HuH-7.5 (cell line): ENCODE measurements around the gene TH.
"Not testable (repeated sequence)": the region's sequence is repeated elsewhere in the genome, so short reads cannot be mapped to it uniquely, and the experiment has no call there.

Experiments
- DNase-seq: peaks from one replicate; pipeline ENCODE4 v3.0.0; 2011; ENCODE audit warnings: low spot score

Gene TH

GRCh38 chr11:2129699-2130366 lies 41.8 kb downstream of the TH start:
- no peak for DNase-seq

DNA sequence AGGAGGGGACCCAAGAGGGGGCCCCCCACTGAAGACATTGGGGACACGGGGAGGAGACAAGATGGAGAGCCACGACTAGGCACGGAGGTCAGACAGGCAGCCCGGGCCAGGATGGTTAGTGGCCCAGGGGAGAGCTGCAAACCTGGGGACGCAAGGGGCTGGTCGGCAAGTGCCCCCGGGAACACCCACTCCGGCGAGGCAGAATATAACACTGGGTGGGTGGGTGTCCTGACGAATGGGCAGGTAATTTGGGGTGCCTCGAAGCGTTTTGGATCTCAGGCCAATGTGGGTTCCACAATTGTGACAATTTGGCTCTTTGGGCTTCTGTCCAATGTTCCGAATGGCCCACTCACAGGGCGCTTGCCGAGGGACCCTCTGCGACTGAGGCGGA lies 42.3 kb downstream of the TH start:
- DNase-seq = no peak

- no peak for DNase-seq
Measured at GRCh38 chr11:2128511-2129307, 42.9 kb downstream of the TH start.

- no peak for DNase-seq
Measured at GRCh38 chr11:2128130-2128510, 43.5 kb downstream of the TH start.

DNA sequence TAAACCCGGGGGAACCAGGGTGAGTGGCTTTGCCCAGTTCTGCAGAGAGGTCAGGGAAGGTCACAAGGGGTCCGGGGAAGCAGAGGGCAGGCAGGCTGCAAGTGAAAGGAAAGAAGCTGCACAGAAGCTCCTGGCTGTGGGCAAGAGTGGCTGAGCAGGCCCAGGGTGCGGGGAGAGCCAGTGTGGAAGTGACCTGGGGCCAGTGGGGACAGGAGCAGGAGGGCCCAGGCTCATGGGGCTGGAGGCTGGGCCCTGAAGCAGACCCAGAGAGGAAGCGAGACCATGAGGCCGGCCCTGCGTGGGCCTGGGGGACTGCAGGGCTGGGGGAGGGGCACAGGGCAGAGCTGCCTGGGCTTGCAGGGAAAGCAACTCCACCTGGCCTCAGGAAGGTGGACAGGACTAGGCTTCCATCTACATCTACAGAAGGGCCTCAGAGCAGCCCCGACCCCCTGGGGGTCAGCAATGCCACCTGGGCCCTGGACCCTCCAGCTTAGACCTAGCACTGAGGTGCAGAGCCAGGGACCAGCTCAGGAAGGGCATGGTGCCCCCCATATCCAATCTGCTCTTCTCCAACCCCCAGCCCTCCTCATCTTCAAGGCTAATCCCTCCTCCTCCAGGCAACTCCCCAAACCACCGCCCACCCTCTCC lies 44.0 kb downstream of the TH start:
- DNase-seq = no peak

DNA sequence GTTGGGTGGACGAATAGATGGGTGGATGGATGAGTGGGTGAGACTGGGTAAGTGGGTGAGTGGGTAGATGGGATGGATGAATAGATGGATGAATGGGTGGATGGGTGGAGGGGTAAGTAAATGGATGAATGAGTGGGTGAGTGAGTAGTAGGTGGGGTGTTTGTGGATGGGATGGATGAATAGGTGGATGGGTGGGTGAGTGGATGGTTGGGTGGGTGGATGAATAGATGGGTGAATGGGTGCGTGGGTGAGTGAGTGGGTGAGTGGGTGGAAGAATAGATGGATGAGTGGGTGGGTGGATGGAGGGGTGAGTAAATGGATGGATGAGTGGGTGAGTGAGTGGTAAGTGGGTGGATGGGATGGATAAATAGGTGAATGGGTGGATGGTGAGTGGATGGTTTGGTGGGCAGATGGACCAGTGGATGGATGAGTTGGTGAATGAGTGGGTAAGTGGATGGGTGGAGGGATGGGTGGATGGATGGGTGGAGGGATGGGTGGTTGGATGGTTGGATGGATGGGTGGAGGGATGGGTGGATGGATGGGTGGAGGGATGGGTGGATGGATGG lies 45.0 kb downstream of the TH start:
- no peak for DNase-seq

GRCh38 chr11:2124736-2125484 lies 46.7 kb downstream of the TH start:
- DNase-seq = not testable (repeated sequence)

GRCh38 chr11:2123628-2123960 lies 48.0 kb downstream of the TH start:
- DNase-seq = no peak

GRCh38 chr11:2122907-2123627 lies 48.5 kb downstream of the TH start:
- DNase-seq = no peak

GRCh38 chr11:2122222-2122906 lies 49.3 kb downstream of the TH start:
- peak; percentile 67 for DNase-seq

GRCh38 chr11:2121227-2122130 lies 50.1 kb downstream of the TH start:
- no peak for DNase-seq

- no peak for DNase-seq
Measured at GRCh38 chr11:2120359-2121100, 51.1 kb downstream of the TH start.

GRCh38 chr11:2118677-2119076 lies 52.9 kb downstream of the TH start:
- DNase-seq = no peak

GRCh38 chr11:2116680-2117079 lies 54.9 kb downstream of the TH start:
- no peak for DNase-seq

DNA sequence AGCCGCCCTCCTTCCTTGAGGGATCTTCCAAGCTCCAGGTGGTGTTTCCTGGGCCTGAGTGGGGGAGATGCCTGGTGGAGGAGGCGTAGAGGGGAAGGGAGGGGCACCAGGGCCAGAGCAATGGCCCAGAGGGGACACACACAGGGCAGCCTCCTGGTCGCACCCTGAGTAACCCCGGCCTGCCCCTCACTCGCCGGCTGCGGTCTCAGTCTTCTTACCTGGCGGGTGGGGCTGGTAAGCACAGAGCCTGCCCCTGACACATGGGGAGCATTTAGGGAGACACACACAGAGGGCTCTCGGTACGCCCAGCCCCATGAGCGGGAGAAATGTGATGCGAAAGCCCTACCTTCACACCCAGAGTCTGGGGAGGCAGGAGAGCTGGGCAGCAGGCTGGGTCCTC lies 56.3 kb downstream of the TH start:
- no peak for DNase-seq

DNA sequence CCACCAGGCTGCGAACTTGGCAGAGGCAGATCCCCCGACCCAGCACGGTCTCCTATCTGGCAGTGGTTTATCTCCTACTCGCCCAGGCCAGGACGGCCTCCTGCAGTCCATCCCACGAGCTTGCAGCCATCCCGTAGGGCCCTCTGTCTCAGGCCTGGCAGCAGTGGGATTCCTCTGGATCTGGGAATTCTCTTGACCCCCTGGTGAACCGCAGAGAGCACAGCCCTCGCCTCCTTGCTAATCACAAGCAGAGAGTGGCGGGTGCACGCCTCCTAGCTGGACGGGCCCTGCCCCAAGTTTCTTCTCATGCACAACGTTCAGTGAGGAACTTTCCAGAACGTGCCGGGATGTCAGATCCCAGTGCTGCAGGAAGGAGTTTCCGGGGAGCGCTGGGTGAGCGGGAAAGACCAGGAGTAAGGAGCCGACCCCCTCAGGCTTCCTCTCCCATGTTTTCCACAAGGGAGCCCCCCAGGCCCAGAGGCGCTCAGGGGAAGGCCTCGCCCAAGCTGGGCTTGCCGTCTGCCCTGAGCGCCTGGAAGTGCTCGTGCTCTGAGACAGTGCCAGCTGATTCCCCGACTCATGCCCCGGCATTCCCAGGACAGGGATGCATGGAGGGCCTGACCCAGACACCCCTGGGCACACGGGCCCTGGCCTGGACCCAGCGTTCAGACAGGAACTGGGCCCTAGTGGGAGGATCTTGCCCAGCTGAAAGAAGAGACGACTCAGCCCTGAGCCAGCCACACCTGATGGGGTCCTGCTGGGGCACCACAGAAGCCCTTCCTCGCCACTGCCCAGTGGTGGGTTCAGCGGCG lies 57.0 kb downstream of the TH start:
- DNase-seq = no peak
